Esophagus muscularis mucosa (tissue), 4 donors: ENCODE measurements around the gene RPL27A.

ENCODE experiments used
- EP300 ChIP-seq: sonication (generic); formaldehyde crosslinking; IDR thresholded peaks from one replicate; pipeline ENCODE4 v1.6.1; 2017; ENCODE audit warnings: antibody characterized with exemption
- POLR2A ChIP-seq: fragments of 450-650 bp; IDR thresholded peaks from one replicate; pipeline ENCODE4 v1.6.1; 2017; ENCODE audit warnings: antibody characterized with exemption, moderate library complexity, mild to moderate bottlenecking, low read depth
- POLR2AphosphoS5 ChIP-seq, 2 donors: sonication (generic); formaldehyde crosslinking; IDR thresholded peaks; one replicate each; pipeline ENCODE4 v1.6.1; 2017; ENCODE audit warnings: antibody characterized with exemption in 2 of 2
- TF ChIP-seq, protein P1 (sequence below), 3 experiments: fragments of 200-600 bp in 2 of 3; fragments of 450-650 bp in 1 of 3; sonication (generic) in 2 of 3; IDR thresholded peaks; one replicate each; pipeline ENCODE4 v1.5.1; 2017 to 2019; ENCODE audit warnings: antibody characterized with exemption in 3 of 3, mild to moderate bottlenecking in 2 of 3, moderate library complexity in 1 of 3

DNA sequence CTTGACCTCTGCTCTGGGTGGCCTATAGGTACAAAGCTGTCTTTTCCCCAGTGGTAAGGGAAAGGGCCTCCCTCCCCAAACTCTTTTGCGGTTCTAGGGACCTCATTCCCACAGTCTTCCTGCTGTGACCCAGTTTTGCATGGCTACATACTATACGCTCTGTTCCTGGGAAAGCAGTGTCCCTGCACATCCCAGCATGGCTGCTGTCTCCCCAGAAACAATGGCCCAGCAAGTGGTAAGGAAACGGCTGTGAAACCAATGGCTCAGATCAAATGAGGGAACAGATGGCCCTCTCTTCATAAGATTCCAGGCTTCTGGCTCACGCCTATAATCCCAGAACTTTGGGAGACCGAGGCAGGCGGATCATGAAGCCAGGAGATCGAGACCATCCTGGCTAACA is 41.1 kb downstream of the RPL27A start:
- TF ChIP-seq, protein P1, sequence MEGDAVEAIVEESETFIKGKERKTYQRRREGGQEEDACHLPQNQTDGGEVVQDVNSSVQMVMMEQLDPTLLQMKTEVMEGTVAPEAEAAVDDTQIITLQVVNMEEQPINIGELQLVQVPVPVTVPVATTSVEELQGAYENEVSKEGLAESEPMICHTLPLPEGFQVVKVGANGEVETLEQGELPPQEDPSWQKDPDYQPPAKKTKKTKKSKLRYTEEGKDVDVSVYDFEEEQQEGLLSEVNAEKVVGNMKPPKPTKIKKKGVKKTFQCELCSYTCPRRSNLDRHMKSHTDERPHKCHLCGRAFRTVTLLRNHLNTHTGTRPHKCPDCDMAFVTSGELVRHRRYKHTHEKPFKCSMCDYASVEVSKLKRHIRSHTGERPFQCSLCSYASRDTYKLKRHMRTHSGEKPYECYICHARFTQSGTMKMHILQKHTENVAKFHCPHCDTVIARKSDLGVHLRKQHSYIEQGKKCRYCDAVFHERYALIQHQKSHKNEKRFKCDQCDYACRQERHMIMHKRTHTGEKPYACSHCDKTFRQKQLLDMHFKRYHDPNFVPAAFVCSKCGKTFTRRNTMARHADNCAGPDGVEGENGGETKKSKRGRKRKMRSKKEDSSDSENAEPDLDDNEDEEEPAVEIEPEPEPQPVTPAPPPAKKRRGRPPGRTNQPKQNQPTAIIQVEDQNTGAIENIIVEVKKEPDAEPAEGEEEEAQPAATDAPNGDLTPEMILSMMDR (IDR thresholded peaks at IDR 0.05): no peak
- TF ChIP-seq POLR2AphosphoS5 (IDR thresholded peaks at IDR 0.05) (no peak), POLR2A (no peak), EP300 (no peak)
